Measurements from ENCODE around the gene AIFM2. TPM values are rescaled to one million over a fixed set of nuclear protein-coding genes. Genes with fewer than 3 reads are reported as not detected.
"Not testable (repeated sequence)": the region's sequence is repeated elsewhere in the genome, so short reads cannot be mapped to it uniquely, and the experiment has no call there.

The AIFM2 gene
- total and polyA plus RNA-seq, 10 of the 15 experiments (the other 5 are each of a cell fraction or from before 2014, with no cell fraction given) = 4.5 to 30.8 (median 15.6) TPM

DNA sequence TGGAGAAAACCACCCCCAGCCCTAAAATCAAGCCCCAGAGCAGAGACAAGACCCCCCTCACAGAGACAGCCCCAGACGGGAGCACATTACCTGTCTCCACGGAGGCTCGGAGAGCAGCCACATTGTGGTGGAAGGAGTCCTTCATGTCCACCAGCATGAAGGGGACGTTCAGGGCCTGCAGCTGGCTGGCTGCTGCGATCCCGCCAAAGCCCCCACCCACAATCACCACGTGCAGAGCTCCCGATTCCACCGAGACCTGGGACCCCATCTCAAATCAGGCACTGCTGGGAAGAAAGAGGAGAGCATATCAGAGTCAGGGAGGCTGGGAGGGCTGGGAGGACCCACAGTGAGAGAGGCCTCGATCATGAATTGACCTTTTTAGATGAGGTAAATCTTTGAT is 8.8 kb downstream of the AIFM2 start (continued):
- TF ChIP-seq, protein P1, sequence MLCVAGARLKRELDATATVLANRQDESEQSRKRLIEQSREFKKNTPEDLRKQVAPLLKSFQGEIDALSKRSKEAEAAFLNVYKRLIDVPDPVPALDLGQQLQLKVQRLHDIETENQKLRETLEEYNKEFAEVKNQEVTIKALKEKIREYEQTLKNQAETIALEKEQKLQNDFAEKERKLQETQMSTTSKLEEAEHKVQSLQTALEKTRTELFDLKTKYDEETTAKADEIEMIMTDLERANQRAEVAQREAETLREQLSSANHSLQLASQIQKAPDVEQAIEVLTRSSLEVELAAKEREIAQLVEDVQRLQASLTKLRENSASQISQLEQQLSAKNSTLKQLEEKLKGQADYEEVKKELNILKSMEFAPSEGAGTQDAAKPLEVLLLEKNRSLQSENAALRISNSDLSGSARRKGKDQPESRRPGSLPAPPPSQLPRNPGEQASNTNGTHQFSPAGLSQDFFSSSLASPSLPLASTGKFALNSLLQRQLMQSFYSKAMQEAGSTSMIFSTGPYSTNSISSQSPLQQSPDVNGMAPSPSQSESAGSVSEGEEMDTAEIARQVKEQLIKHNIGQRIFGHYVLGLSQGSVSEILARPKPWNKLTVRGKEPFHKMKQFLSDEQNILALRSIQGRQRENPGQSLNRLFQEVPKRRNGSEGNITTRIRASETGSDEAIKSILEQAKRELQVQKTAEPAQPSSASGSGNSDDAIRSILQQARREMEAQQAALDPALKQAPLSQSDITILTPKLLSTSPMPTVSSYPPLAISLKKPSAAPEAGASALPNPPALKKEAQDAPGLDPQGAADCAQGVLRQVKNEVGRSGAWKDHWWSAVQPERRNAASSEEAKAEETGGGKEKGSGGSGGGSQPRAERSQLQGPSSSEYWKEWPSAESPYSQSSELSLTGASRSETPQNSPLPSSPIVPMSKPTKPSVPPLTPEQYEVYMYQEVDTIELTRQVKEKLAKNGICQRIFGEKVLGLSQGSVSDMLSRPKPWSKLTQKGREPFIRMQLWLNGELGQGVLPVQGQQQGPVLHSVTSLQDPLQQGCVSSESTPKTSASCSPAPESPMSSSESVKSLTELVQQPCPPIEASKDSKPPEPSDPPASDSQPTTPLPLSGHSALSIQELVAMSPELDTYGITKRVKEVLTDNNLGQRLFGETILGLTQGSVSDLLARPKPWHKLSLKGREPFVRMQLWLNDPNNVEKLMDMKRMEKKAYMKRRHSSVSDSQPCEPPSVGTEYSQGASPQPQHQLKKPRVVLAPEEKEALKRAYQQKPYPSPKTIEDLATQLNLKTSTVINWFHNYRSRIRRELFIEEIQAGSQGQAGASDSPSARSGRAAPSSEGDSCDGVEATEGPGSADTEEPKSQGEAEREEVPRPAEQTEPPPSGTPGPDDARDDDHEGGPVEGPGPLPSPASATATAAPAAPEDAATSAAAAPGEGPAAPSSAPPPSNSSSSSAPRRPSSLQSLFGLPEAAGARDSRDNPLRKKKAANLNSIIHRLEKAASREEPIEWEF (IDR thresholded peaks at IDR 0.05; ENCODE audit: insufficient replicate concordance, low read depth, low read length) = no peak
- TF ChIP-seq, protein P2, sequence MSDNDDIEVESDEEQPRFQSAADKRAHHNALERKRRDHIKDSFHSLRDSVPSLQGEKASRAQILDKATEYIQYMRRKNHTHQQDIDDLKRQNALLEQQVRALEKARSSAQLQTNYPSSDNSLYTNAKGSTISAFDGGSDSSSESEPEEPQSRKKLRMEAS (IDR thresholded peaks at IDR 0.05; ENCODE audit: low read depth, low read length) = no peak
- TF ChIP-seq RUNX3 (IDR thresholded peaks at IDR 0.05; ENCODE audit: low read length) = no peak
- no peak for TF ChIP-seq BMI1 (IDR thresholded peaks at IDR 0.05; ENCODE audit: borderline replicate concordance)
- no peak for TF ChIP-seq STAT3 (IDR thresholded peaks at IDR 0.05; ENCODE audit: low read depth, low read length)
- TF ChIP-seq ZNF384 (IDR thresholded peaks at IDR 0.05; ENCODE audit: borderline replicate concordance, low read depth, low read length) = no peak

DNA sequence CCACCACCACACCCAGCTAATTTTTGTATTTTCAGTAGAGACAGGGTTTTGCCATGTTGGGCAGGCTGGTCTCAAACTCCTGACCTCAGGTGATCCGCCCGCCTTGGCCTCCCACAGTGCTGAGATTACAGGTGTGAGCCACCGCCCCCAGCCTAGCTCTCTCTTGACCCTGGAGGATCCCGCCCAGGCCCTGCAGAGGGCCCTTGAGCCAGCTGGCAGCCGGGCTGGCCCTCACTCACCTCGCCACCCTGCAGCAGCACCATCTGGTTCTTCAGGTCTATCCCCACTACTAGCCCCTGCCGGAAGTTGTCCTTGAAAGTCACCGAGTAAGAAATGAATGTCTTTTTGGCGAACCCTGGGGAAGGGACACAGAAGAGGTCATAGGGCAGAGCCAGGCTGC is 9.5 kb downstream of the AIFM2 start:
- H3K79me2 ChIP-seq (ENCODE audit: control insufficient read depth, insufficient read depth, low read length); H3K27ac ChIP-seq (ENCODE audit: control insufficient read depth, insufficient read depth); H3K27me3 ChIP-seq (replicated peaks in 1 of 2; ENCODE audit: control insufficient read depth in 2 of 2, insufficient read depth in 2 of 2, low read length in 1 of 2); H3K36me3 ChIP-seq (ENCODE audit: control insufficient read depth in 2 of 2, insufficient read depth in 2 of 2, low read length in 1 of 2); BruUV-seq (replicated peaks); FAIRE-seq; H3K4me1 ChIP-seq (ENCODE audit: control insufficient read depth, insufficient read depth, low read length); intact Hi-C loops (cut with micrococcal nuclease; ENCODE audit: unreplicated experiment); H4K20me1 ChIP-seq (ENCODE audit: control insufficient read depth, insufficient read depth); H3K4me3 ChIP-seq; H3K9ac ChIP-seq (ENCODE audit: control insufficient read depth, insufficient read depth, low read length); DNase-seq (ENCODE audit: low read depth, low spot score); H3K9me3 ChIP-seq (replicated peaks; ENCODE audit: control insufficient read depth, insufficient read depth, low read length); H3K4me2 ChIP-seq (ENCODE audit: control insufficient read depth, insufficient read depth); in situ Hi-C loops (cut with MboI); ATAC-seq; H2AFZ ChIP-seq (ENCODE audit: control insufficient read depth, low read depth, low read length): not testable (repeated sequence)
- SMC1A ChIA-PET (ENCODE audit: uncharacterized antibody, unreplicated experiment) = interaction anchor here (1.0 kb wide), 1 partner anchor 23 kb away, joined by 3 read pairs; the partner anchor contains the start of gene TYSND1
- CTCF ChIA-PET = interaction anchor here (1.2 kb wide), 1 partner anchor 23 kb away, joined by 4 read pairs; the partner anchor contains the start of gene TYSND1
- WGBS (ENCODE audit: insufficient coverage, insufficient replicate concordance, low lambda C conversion rate, missing lambda C conversion rate) = 92% methylated on average over 9 of the region's 9 CpGs
- POLR2A ChIA-PET = interaction anchor here (0.9 kb wide), 1 partner anchor 13 kb away, joined by 3 read pairs; no protein-coding TSS in a partner anchor
- RAD21 ChIA-PET (ENCODE audit: unreplicated experiment) = interaction anchor here (2.0 kb wide), 1 partner anchor 23 kb away, joined by 4 read pairs; the partner anchor contains the start of gene TYSND1

All from GM12878 (cell line).